ENCODE results near the gene STMN1. TPM values are rescaled to one million over a fixed set of nuclear protein-coding genes. Genes with fewer than 3 reads are reported as not detected.

Gene STMN1
- total and polyA plus RNA-seq, 9 of the 15 experiments (the other 6 are each of a cell fraction or from before 2014, with no cell fraction given): 269 to 2,153 (median 595) TPM

GRCh38 chr1:25861316-25862286 lies 44.6 kb downstream of the STMN1 start (continued):
- TF ChIP-seq CTCF (IDR thresholded peaks at IDR 0.05 in 2 of 3, conservative IDR thresholded peaks at IDR 0.05 in 1 of 3; ENCODE audit: insufficient read depth in 2 of 3, low read depth in 1 of 3, low read length in 3 of 3): no peak
- TF ChIP-seq ELK1 (CRISPR knock-in tag; IDR thresholded peaks at IDR 0.05): no peak
- peak; percentile 48 for TF ChIP-seq NFRKB (IDR thresholded peaks at IDR 0.05; ENCODE audit: low read depth)
- TF ChIP-seq COPS2 (conservative IDR thresholded peaks at IDR 0.05): no peak
- no peak for TF ChIP-seq RBM15 (IDR thresholded peaks at IDR 0.05; ENCODE audit: insufficient read depth, low read length)
- peak; percentile 98 for TF ChIP-seq ZBTB7A (IDR thresholded peaks at IDR 0.05; ENCODE audit: borderline replicate concordance, control insufficient read depth, low read depth, low read length)
- TF ChIP-seq ZNF239 (CRISPR knock-in tag; IDR thresholded peaks at IDR 0.05): no peak
- TF ChIP-seq CREB3L1 (IDR thresholded peaks at IDR 0.05; ENCODE audit: borderline replicate concordance, low read depth): no peak
- TF ChIP-seq TEAD4 (IDR thresholded peaks at IDR 0.05; ENCODE audit: low read length): no peak
- no peak for TF ChIP-seq TEAD4 (CRISPR knock-in tag; IDR thresholded peaks at IDR 0.05; ENCODE audit: borderline replicate concordance)
- TF ChIP-seq TCF15 (CRISPR knock-in tag; IDR thresholded peaks at IDR 0.05): no peak
- no peak for TF ChIP-seq EZH2 (IDR thresholded peaks at IDR 0.05; ENCODE audit: borderline replicate concordance, low read depth, low read length)
- TF ChIP-seq RBBP5 (IDR thresholded peaks at IDR 0.05; ENCODE audit: borderline replicate concordance, insufficient read depth, low read length, poor library complexity, severe bottlenecking): peak; percentile 84
- no peak for TF ChIP-seq BRD4 (IDR thresholded peaks at IDR 0.05)
- peak; percentile 94 for TF ChIP-seq SMARCA4 (IDR thresholded peaks at IDR 0.05)
- peak; percentile 74; the same call in 1 of the 2 replicates for TF ChIP-seq ZNF589 (CRISPR knock-in tag; IDR thresholded peaks at IDR 0.05; ENCODE audit: low read depth)
- no peak for TF ChIP-seq PCBP2 (IDR thresholded peaks at IDR 0.05; ENCODE audit: low read depth, low read length, poor library complexity, severe bottlenecking)
- TF ChIP-seq MYC (IDR thresholded peaks at IDR 0.05; ENCODE audit: low read depth, low read length): no peak
- TF ChIP-seq MYC (CRISPR knock-in tag; IDR thresholded peaks at IDR 0.05; ENCODE audit: borderline replicate concordance, low read depth): no peak
- TF ChIP-seq ZBTB43 (CRISPR knock-in tag; IDR thresholded peaks at IDR 0.05): no peak
- peak; percentile 86 for TF ChIP-seq SMARCC2 (IDR thresholded peaks at IDR 0.05; ENCODE audit: low read depth)
